Glomerular visceral epithelial cell (primary cell): Measurements from ENCODE around the gene EIF3K.
A peak's percentile ranks its signal among the peaks of the same experiment; 100 is the strongest.

Experiments
- DNase-seq: peaks from one replicate; pipeline ENCODE4 v3.0.0-alpha.2; 2016; ENCODE audit errors: extremely low spot score

The EIF3K gene

DNA sequence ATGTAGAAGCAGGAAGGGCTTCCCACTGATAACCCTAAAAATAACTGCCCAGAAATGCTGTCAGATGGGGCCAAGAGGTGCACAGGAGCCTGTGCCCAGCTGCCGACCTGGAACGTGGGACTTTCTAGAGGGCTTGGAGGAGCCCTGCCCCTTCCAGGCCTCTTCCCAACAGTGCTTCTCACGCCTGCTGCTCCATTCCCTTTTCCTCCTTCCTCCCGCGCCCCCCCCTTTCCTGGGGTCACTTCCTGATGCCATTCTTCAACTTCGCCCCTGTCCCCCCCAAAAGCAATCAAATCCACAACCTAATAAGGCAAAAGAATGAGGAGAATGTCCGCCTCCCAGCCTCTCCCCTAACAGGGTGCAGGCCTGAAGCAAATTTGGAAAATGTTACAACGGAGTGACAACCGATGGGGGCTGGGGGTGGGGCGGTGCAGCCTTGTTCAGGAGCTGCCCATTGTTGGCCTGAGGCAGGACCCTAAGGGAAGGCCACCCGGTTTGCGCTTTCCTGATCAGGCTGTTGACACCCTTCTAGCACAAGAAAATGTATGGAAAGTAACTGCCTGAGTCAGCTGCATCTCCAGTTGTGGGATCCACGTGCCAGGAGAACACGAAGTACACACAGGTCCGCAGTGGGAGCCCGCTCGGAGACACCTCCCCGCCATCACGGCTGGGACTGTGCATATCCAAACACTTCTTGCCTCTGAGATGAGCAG is 47.1 kb downstream of the EIF3K start:
- peak; percentile 58 for DNase-seq

DNA sequence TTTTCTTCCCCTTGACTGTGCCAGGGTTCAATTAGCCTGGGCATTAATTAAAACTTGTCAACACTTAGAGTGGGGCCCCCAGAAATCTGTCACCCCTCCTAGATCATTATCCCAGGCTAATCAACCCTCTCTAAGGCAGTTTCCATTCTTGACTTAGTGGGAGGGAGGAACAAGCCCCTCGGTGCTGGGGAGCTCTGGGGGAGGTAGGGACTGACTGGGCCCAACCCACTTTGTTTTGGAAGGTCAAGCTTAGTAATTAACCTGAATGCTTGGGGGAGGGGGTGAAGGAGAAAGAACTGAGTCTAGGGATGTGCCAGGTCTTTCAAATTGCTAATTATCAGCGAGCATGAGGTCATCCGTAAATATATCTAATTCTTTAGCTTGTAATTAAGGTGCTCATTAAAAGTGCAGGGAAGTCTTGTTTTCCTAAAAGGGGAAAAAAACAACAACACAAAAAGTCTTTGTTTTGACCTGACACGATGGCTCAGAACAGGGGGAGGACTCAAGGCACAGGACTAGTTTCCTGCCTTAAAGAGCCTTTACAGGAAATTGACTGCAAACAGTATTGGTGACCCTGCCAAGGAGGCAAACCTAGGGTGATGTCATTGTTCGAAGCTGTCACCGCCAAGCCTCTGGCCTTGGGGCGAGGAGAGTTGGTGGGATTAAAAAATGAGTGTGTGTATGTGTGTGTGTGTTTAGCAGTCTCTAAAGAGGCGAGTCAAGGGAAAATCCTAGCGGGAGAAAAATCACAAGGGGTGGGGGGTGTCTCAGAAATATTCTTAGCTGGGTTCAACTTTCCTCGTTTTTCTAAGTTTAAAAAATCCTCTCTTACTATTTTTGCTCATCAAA is 47.9 kb downstream of the EIF3K start:
- peak; percentile 84 for DNase-seq

GRCh38 chr19:38667661-38668171 is 48.7 kb downstream of the EIF3K start:
- peak; percentile 69 for DNase-seq

DNA sequence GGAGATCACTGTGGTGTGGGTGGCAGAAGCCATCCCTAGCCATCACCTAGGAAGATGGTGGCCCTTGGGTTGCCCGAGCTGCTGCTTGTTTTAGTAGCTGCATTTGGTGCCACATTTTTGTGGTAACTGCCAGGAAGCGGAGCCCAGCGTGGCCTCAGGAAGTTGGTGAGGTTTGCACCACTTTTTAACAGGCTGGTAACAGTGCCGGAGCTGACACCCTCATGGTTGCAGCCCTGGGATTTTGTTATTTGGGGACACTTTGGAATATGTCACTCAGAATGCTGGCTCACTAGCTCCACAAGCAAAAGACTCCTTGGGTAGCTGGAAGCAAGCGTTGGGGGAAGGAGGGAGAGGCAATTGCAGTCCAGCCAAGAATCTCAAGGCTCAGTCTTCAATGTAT is 50.6 kb downstream of the EIF3K start:
- no peak for DNase-seq

- no peak for DNase-seq
Measured at GRCh38 chr19:38670921-38671398, 52.0 kb downstream of the EIF3K start.

GRCh38 chr19:38671654-38672053 is 52.7 kb downstream of the EIF3K start:
- no peak for DNase-seq

GRCh38 chr19:38673030-38673429 is 54.0 kb downstream of the EIF3K start:
- no peak for DNase-seq

- no peak for DNase-seq
Measured at GRCh38 chr19:38674388-38675171, 55.6 kb downstream of the EIF3K start.

DNA sequence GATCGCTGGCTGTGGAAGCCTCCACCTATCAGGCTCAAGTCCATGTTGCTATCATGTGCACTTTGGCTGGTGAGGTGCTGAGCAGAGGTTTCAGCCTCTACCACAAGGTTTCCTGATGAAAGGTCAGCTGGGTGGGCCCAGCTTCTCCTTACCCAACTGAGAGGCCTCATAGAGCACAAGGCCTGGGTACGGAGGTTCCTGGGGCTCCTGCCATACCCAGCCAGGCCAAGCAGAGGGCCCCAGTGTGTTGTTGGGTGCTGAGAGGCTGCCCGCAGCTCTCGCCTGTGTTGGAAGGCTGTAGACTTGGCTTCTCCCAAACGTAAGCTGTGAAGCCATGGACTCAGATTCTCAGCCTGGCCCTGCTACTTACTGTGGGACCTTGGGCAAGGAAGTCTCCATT is 56.6 kb downstream of the EIF3K start:
- DNase-seq = no peak

GRCh38 chr19:38676023-38676877 is 57.3 kb downstream of the EIF3K start:
- peak; percentile 78 for DNase-seq

DNA sequence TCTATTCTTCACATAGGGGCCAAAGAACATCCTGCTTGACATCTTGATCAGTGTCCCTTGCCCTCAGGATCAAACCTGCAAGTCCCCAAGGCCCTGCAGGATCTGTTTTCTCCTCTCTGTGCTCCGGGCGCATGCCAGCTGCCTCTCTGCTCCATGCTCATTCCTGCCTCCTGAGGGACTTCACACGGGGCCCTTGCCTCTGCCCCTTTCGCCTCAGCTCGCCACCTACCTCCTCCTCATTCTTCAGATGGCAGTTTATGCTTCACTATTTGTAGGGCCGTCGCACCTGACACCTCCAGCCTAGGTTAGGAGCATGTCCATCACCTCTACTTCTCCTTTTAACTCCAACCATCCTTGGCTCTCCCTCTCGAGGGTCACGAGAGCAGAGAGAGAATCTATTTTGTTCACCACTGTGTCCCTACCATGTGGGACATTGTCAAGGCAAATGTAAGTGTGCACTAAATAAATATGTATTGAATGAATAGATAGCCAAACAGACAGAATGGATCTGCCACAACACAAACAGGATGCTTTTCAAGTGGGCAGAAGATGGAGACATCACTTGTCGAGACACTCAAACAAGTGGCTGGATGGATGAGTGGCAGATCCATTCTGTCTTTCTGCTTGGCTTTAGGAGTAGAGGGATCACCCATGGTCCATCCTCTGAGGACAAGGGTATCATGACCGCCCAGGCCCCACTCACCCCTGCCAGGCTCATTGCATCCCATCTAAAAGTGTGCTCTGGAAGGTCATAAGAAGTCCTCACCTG is 58.1 kb downstream of the EIF3K start:
- no peak for DNase-seq

- no peak for DNase-seq
Measured at GRCh38 chr19:38678217-38678890, 59.4 kb downstream of the EIF3K start.

DNA sequence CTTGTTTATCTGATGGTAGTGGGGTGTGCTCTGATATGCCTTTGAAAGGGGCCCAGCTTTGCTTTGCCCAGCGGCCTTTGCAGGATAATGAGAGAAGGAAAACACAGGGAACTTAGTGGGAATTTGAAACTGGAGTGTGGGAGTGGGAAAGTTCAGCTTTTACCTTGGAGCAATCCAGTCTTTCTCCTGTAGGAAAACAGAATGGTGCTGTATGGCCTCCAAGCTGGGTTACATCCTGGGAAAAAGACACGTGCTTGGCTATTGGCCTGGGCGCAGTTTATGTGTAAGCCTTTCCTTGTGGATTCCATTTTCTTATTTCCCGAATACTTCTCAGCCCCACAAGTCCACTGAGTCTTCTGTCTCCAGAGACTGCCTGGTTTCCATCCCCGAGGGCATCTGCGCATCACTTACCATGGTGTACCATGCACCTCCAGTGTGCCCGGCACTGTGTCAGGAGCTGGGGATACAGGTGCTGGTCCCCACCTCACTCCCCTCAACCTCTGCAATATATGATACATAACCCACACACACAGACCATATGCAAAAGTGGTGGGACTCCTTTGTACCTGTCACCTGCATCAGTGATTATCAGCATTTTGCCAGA is 60.0 kb downstream of the EIF3K start:
- DNase-seq = no peak

DNA sequence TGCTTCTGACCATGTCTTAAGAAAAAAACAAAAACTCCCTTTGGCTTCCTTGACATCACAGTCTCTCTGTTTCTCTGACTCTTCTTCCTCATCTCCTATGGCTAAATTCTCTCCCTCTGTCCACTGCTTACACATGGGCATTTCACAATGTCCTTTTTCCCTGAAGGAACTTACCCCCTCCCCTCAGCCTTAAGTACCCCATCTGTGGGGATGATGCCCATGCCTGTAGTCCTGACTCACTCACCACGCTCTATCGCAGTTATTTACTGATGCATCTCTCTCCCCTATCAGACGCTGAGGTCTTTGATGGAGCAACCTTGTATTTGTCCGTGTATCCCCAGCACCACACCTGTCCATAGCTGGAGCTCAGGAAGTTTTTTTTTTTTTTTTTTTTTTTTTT is 60.9 kb downstream of the EIF3K start:
- peak; percentile 76 for DNase-seq

DNA sequence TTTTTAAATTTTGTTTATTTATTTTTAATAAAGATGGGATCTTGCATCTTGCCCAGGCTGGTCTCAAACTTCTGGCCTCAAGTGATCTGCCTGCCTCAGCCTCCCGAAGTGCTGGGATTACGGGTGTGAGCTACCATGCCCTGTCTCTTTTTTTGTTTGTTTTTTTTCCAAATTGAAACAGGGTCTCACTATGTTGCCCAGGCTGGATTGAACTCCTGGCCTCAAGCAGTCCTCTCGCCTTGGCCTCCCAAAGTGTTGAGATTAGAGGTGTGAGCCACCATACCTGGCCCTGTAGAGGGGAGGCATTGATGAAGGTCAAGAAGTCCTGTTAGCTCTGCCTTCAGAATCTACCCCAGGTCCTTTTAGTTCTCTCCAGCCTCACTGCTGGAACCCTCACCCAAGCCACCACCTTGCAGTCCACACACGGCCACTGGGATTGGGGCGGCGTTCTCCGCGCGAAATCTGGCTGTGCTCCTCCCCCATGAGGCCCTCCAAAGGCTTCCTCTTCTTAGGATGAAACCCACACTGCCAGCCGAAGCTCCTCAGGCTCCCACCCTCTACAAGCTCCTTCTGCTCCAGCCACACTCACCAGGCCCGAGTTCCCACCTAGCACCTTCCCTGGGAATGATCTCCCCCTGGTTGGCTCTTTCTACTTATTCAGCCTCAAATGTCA is 63.3 kb downstream of the EIF3K start:
- DNase-seq = no peak

GRCh38 chr19:38682872-38683392 is 63.9 kb downstream of the EIF3K start:
- DNase-seq = no peak

GRCh38 chr19:38683393-38684077 is 64.5 kb downstream of the EIF3K start:
- DNase-seq = peak; percentile 100
